GM18498 (cell line): ENCODE data around the gene NMT1.
A peak's percentile ranks its signal among the peaks of the same experiment; 100 is the strongest.

Experiments used
- ATAC-seq: cut with Tn5 transposase; IDR thresholded peaks from one replicate; pipeline ENCODE4 v1.9.1; 2021; ENCODE audit warnings: mild to moderate bottlenecking, moderate library complexity; ENCODE audit not compliant: unreplicated experiment

Gene NMT1

GRCh38 chr17:45132572-45133463 is 71.7 kb downstream of the NMT1 start:
- ATAC-seq: peak; percentile 34

- ATAC-seq: peak; percentile 79
Measured at GRCh38 chr17:45135192-45135977, 74.3 kb downstream of the NMT1 start, which contains the start of gene ACBD4. TSS of gene ACBD4 (plus strand) at chr17:45135687. CDS start at chr17:45136145, 458 bp downstream.

DNA sequence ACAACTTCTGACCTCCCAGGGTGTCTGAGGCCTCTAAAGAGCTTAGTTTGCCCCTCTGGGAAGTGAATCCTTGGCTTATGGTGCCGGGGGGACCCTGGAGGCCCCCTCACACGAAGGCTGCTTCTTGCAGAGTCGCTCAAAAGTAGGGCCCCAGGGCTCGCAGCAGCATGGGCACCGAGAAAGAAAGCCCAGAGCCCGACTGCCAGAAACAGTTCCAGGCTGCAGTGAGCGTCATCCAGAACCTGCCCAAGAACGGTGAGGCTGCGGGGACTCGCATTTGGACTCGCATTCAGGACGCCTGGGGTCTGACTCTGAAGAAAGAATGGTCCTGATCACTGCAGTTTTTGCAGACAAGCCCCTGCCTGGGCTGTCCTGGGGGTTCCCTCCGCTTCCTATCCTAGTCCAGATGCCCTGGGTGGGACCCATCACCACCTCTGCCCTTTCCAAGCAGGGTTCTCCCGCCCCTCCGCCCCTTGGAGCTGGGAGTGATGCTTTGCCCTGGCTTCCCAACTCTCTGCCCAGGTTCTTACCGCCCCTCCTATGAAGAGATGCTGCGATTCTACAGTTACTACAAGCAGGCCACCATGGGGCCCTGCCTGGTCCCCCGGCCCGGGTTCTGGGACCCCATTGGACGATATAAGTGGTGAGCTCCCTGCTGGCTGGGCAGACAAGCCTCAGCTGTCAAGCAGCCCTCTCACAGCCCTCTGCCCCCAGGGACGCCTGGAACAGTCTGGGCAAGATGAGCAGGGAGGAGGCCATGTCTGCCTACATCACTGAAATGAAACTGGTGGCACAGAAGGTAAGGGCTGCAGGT is 75.1 kb downstream of the NMT1 start:
- ATAC-seq: no peak

DNA sequence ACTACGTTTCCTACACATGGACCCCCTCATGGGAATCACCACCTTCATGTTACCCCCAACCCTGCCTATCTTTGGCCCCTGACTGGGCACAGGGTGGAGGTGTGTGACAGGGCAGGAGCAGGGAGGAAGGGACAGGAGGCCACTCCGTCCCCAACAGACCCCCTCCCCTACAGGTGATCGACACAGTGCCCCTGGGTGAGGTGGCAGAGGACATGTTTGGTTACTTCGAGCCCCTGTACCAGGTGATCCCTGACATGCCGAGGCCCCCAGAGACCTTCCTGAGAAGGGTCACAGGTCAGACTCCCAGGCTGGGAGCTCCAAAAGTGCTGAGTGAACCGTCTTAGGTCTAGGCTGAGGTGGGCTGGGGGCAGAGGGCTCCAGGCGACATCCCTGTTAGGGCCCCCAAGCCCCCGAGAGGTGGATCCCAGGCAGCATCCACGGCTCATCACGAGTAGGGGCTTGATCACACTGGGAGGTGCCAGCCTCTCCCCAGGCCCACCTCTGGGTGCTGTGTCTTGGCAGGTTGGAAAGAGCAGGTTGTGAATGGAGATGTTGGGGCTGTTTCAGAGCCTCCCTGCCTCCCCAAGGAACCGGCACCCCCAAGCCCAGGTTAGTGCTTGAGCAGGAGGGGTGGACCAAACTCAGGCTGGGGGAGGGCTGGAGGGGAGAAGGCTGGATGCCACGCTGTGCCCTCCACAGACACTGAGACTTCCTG is 75.9 kb downstream of the NMT1 start:
- ATAC-seq: no peak

GRCh38 chr17:45137561-45138305 is 76.6 kb downstream of the NMT1 start:
- no peak for ATAC-seq

DNA sequence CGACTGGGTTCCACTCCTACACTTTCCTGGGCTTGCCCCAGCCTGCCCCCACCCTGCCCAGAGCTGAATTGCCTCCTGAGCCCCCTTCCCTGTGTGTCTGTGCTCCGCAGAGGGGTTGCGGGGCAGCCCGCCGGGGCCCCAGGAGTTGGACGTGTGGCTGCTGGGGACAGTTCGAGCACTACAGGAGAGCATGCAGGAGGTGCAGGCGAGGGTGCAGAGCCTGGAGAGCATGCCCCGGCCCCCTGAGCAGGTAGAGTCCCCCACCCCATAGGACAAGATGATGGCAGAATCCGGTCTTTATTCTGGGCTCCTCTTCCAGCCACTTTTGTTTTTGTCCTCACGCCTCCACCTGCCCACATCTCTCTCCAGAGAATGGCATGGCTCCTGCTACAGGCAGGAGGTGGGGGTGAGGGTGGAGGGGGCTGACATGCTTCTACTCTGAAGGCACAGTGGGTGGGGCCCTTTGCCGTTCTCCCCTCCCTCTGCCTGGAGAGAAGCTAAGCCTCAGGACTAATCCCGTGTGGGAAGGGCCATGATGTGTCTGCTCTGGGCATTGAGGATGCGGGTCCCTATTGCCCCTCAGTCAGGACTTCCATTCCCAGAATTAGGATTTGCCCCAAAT is 77.9 kb downstream of the NMT1 start:
- no peak for ATAC-seq

GRCh38 chr17:45139533-45139920 is 78.4 kb downstream of the NMT1 start:
- no peak for ATAC-seq

GRCh38 chr17:45143094-45143670 is 82.1 kb downstream of the NMT1 start:
- no peak for ATAC-seq

DNA sequence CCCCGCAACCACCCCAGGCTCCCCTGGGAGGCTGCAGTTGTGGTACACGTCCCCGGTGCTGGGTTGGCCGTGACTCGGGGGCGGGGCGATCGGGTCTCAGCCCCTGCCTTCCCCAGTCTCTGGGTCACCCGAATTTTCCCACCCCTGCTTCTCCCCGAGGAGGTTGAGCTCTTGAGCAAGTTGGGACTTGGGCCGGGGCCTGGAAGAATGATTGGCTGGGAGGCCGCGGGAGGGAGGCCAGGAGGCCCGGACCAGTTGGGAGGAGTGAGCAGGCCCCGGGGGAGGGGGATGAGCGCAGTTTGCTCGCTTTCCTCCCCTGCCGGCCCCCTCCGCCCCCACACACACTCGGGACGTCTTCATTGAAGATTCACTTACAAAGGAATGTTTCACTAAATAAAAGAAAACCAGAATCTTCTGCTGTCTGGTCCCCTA is 82.7 kb downstream of the NMT1 start:
- ATAC-seq: no peak

DNA sequence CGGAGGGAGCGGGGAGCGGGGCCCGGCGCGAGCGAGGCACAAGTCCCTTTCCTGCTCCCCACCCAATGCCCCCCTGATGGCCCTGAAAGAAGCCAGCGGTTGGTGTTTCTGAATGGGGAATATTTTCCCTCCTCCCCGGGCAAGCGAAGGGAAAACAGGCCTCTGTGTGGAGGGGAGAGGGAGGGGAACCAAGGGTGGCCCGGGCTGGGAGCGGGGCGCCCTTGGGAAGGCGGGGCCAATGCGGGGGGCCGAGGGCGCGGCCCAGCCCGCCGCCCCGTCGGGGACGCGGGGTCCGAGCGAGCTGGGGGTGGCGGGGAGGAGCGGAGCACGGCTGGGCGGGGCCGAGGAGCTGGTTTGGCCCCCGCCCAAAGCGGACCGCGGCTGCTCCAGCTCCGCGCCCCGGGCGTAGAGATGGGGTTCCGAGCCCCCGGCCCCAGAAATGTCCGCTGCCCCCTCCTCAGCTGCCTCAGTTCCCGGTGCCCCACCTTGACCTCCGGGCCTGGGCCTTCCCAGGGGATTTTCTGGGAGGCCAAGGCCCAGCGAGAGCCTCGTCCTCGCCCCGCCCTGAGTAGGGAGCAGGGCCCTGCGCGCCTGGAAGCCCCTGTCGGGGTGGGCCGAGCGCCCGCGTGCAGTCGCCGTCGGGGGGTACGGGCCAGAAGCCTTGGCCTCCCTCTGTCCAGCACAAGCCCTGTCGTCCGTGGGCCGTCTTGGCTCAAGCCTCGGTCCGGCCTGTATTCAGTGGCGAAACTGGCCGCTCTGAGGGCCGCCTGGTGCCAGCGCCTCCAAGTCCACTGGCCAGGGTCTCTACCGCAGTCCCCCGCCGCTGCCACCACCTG is 83.3 kb downstream of the NMT1 start:
- no peak for ATAC-seq

- ATAC-seq: no peak
Measured at GRCh38 chr17:45145035-45145389, 83.9 kb downstream of the NMT1 start.

DNA sequence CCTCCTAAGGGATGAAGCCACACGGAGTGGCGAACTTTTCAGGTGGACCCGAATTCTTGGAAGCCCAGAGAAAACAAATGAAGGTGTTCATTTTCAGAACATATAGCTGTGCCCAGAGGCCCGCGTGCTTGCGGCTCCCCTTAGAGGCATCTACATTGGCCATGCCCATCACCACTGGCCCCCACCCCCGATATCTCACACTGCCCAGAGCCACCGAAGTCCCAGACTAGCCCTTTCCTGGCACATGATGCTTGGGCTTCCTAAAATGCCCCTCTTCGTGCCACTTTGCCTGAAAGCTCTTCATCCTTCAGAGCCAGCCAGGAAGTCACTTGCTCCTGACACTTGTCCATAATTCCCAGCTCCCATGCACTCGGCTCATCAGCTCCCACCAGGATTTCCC is 85.0 kb downstream of the NMT1 start:
- ATAC-seq: no peak

- no peak for ATAC-seq
Measured at GRCh38 chr17:45146592-45146889, 85.4 kb downstream of the NMT1 start.

- ATAC-seq: no peak
Measured at GRCh38 chr17:45146890-45147580, 85.9 kb downstream of the NMT1 start.

- ATAC-seq: no peak
Measured at GRCh38 chr17:45147581-45148182, 86.6 kb downstream of the NMT1 start.

GRCh38 chr17:45148183-45149036 is 87.3 kb downstream of the NMT1 start, which contains the start of gene HEXIM1:
TSS of gene HEXIM1 (plus strand) at chr17:45148475. CDS start at chr17:45149191, 716 bp downstream.
- ATAC-seq: peak; percentile 69
